Neural progenitor cell (in vitro differentiated cells): Measurements from ENCODE around the gene CCR6.

Experiments
- EZH2 ChIP-seq: fragments of 200-600 bp; sonication (generic); IDR thresholded peaks from 2 replicates; pipeline ENCODE4 v1.6.1; 2017; ENCODE audit warnings: antibody characterized with exemption, mild to moderate bottlenecking, moderate library complexity
- EZH2phosphoT487 ChIP-seq: fragments of 200-600 bp; sonication (generic); IDR thresholded peaks from 2 replicates; pipeline ENCODE4 v1.6.1; 2017; ENCODE audit warnings: antibody characterized with exemption
- TF ChIP-seq, protein P1 (sequence below): fragments of 200-600 bp; sonication (generic); IDR thresholded peaks from 2 replicates; pipeline ENCODE4 v1.5.1; 2017; ENCODE audit warnings: antibody characterized with exemption, mild to moderate bottlenecking

DNA sequence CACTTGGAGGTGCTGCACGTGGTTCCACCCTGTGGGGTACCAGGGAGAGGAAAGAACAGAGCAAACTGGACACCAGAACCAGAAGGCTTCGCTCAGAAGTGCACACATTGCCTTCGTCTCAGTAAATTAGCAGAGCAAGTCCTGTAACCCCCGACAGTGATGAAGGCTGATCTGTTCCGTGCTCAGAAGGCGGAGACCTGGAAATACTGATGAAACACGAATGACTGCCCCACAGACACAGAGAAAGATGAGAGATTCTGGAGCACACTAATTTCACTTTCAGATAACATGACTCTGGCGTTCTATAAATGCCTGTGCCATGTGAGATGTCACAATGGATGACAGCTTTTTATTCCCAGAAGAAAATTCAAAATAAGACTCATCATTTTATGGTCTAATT lies 44.2 kb upstream of the CCR6 start:
- TF ChIP-seq EZH2: no peak
- TF ChIP-seq, protein P1, sequence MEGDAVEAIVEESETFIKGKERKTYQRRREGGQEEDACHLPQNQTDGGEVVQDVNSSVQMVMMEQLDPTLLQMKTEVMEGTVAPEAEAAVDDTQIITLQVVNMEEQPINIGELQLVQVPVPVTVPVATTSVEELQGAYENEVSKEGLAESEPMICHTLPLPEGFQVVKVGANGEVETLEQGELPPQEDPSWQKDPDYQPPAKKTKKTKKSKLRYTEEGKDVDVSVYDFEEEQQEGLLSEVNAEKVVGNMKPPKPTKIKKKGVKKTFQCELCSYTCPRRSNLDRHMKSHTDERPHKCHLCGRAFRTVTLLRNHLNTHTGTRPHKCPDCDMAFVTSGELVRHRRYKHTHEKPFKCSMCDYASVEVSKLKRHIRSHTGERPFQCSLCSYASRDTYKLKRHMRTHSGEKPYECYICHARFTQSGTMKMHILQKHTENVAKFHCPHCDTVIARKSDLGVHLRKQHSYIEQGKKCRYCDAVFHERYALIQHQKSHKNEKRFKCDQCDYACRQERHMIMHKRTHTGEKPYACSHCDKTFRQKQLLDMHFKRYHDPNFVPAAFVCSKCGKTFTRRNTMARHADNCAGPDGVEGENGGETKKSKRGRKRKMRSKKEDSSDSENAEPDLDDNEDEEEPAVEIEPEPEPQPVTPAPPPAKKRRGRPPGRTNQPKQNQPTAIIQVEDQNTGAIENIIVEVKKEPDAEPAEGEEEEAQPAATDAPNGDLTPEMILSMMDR: no peak
- TF ChIP-seq EZH2phosphoT487: no peak
